ENCODE results near the gene STK38L. TPM values are rescaled to one million over a fixed set of nuclear protein-coding genes. Genes with fewer than 3 reads are reported as not detected.

The STK38L gene
- total and polyA plus RNA-seq, 2 of the 4 experiments (the other 2 are of a cell fraction) = 5.1 to 7.2 TPM

DNA sequence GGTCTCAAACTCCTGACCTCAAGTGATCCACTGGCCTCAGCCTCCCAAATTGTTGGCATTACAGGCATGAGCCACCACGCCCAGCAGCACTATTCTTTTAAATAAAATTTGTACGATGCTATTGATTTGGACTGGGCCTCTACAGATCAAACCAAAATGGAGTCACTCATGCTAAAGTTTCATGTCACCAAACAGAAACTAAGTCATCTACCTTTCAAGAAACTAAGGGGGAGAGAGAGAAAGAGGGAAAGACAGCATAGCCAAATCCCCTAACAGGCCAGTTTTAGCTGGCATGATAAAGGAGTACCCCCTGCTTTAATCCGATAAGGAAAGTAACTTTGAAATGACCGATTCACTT is 23.1 kb upstream of the STK38L start:
- no peaks in the 10 kb centered on the region for H3K79me1 ChIP-seq (ENCODE audit: low read depth in 1 of 2, low read length in 2 of 2)
- no peak overlapping the region for H2BK120ac ChIP-seq (ENCODE audit: low read depth, low read length)
- H3K4me2 ChIP-seq (ENCODE audit: low read depth, low read length) = no peak overlapping the region
- no peak overlapping the region for H4K5ac ChIP-seq (ENCODE audit: low read depth, low read length)
- ATAC-seq (ENCODE audit: low read depth) = no peak
- intact Hi-C loops (cut with micrococcal nuclease) (no loop called here), dilution Hi-C loops (cut with HindIII; ENCODE audit: low sequenced_read_pairs, unreplicated experiment) (no loop called here), in situ Hi-C loops (cut with MboI; ENCODE audit: low sequenced_read_pairs) (no loop called here)
- no peak overlapping the region for H3K4me3 ChIP-seq (ENCODE audit: insufficient read depth, low read depth, low read length)
- POLR2A ChIA-PET (ENCODE audit: unreplicated experiment) = no interaction called here
- no peak overlapping the region for H2BK15ac ChIP-seq (ENCODE audit: low read depth, low read length)
- no peak overlapping the region for H3K56ac ChIP-seq (ENCODE audit: extremely low read depth, insufficient read depth, low read length)
- H3K9me3 ChIP-seq (ENCODE audit: control insufficient read depth, insufficient read depth, low read length) = no peaks in the 10 kb centered on the region
- no peak overlapping the region for H4K8ac ChIP-seq (ENCODE audit: low read depth in 2 of 2, low read length in 2 of 2)
- DNase-seq = no peak
- TF ChIP-seq, protein P1, sequence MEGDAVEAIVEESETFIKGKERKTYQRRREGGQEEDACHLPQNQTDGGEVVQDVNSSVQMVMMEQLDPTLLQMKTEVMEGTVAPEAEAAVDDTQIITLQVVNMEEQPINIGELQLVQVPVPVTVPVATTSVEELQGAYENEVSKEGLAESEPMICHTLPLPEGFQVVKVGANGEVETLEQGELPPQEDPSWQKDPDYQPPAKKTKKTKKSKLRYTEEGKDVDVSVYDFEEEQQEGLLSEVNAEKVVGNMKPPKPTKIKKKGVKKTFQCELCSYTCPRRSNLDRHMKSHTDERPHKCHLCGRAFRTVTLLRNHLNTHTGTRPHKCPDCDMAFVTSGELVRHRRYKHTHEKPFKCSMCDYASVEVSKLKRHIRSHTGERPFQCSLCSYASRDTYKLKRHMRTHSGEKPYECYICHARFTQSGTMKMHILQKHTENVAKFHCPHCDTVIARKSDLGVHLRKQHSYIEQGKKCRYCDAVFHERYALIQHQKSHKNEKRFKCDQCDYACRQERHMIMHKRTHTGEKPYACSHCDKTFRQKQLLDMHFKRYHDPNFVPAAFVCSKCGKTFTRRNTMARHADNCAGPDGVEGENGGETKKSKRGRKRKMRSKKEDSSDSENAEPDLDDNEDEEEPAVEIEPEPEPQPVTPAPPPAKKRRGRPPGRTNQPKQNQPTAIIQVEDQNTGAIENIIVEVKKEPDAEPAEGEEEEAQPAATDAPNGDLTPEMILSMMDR (conservative IDR thresholded peaks at IDR 0.05; ENCODE audit: low read depth, low read length) = no peak
- no peak for TF ChIP-seq MAZ (IDR thresholded peaks at IDR 0.05; ENCODE audit: borderline replicate concordance, low read depth, low read length)
- TF ChIP-seq CEBPB (IDR thresholded peaks at IDR 0.05; ENCODE audit: low read depth, low read length) = no peak
- H3K18ac ChIP-seq (ENCODE audit: low read depth, low read length) = no peak overlapping the region
- WGBS, 2 experiments (ENCODE audit: extremely low coverage in 2 of 2, insufficient read length in 1 of 2) = no CpG with 5 or more reads among the region's 4 CpGs
- no peak overlapping the region for H4K91ac ChIP-seq (ENCODE audit: insufficient read depth, low read depth, low read length)
- H3K27ac ChIP-seq (ENCODE audit: insufficient read depth, low read length) = no peak overlapping the region
- H2AFZ ChIP-seq (replicated peaks; ENCODE audit: low read length, poor library complexity) = no peak overlapping the region
- H3K36me3 ChIP-seq (ENCODE audit: control insufficient read depth, insufficient read depth, low read length) = no peaks in the 10 kb centered on the region
- CTCF ChIA-PET = no interaction called here
- no peaks in the 10 kb centered on the region for H4K20me1 ChIP-seq (ENCODE audit: insufficient read depth, low read length)
- H2AK5ac ChIP-seq (ENCODE audit: low read depth, low read length) = no peak overlapping the region
- BruUV-seq (replicated peaks) = no TSS peak
- H2AK9ac ChIP-seq (replicated peaks; ENCODE audit: low read depth, low read length, poor library complexity) = no peak overlapping the region
- no peak overlapping the region for H2BK5ac ChIP-seq (ENCODE audit: low read depth, low read length, poor library complexity, severe bottlenecking)
- no peak overlapping the region for H3K4ac ChIP-seq (ENCODE audit: low read depth, low read length)
- H3K27me3 ChIP-seq (ENCODE audit: control insufficient read depth, insufficient read depth, low read length) = no peaks in the 10 kb centered on the region
- no peak overlapping the region for H3K23ac ChIP-seq (ENCODE audit: low read depth, low read length)
- H3K4me1 ChIP-seq (ENCODE audit: control insufficient read depth, insufficient read depth, low read length) = peaks cover 5% of the 10 kb centered on the region
- H3K9me1 ChIP-seq (ENCODE audit: insufficient read depth, low read length) = no peaks in the 10 kb centered on the region; the same call in 1 of the 2 replicates
- no peak overlapping the region for H3K14ac ChIP-seq (replicated peaks; ENCODE audit: low read depth, low read length)
- no peak overlapping the region for H2BK20ac ChIP-seq (ENCODE audit: low read depth, low read length)
- no peak overlapping the region for H3K9ac ChIP-seq (ENCODE audit: low read depth, low read length)

Measured in IMR-90 (cell line).